Vagina (tissue), 2 donors: ENCODE results near the gene EPHA1.
"Not testable (repeated sequence)": the region's sequence is repeated elsewhere in the genome, so short reads cannot be mapped to it uniquely, and the experiment has no call there.

Experiments
- CTCF ChIP-seq, 3 experiments: fragments of 450-650 bp in 2 of 3; fragments of 200-600 bp in 1 of 3; sonication (generic) in 1 of 3; IDR thresholded peaks; one replicate each; pipeline ENCODE4 v1.5.1; 2017 to 2019; ENCODE audit warnings: antibody characterized with exemption in 3 of 3, mild to moderate bottlenecking in 2 of 3, moderate library complexity in 2 of 3
- POLR2A ChIP-seq, 2 donors: fragments of 450-650 bp; IDR thresholded peaks; one replicate each; pipeline ENCODE4 v1.6.1; 2017; ENCODE audit warnings: antibody characterized with exemption in 2 of 2, mild to moderate bottlenecking in 2 of 2, moderate library complexity in 2 of 2
- POLR2AphosphoS5 ChIP-seq, 2 donors: sonication (generic); formaldehyde crosslinking; IDR thresholded peaks; one replicate each; pipeline ENCODE4 v1.9.0; 2017; ENCODE audit warnings: antibody characterized with exemption in 2 of 2, mild to moderate bottlenecking in 2 of 2, low read depth in 1 of 2; ENCODE audit not compliant: insufficient read depth in 1 of 2

DNA sequence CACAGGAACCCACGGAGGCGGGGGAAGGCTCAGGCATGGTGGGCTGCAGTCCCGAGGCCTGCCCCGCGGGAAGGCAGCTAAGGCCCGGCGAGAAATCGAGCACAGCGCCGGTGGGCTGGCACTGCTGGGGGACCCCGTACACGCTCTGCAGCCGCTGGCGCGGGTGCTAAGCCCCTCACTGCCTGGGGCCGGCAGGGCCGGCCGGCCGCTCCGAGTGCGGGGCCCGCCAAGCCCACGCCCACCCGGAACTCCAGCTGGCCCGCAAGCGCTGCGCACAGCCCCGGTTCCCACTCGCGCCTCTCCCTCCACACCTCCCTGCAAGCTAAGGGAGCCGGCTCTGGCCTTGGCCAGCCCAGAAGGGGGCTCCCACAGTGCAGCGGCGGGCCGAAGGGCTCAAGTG lies 15.8 kb upstream of the EPHA1 start:
- not testable (repeated sequence) for TF ChIP-seq CTCF (IDR thresholded peaks at IDR 0.05); POLR2AphosphoS5 (IDR thresholded peaks at IDR 0.05; ENCODE audit: insufficient read depth in 1 of 2, low read depth in 1 of 2); POLR2A (IDR thresholded peaks at IDR 0.05)
